Hepatocyte (in vitro differentiated cells): Measurements from ENCODE around the gene UBE2G1.

Experiments used
- CTCF ChIP-seq: fragments of 200-600 bp; sonication (generic); IDR thresholded peaks from 2 replicates; pipeline ENCODE4 v1.5.1; 2016; ENCODE audit warnings: antibody characterized with exemption, mild to moderate bottlenecking; ENCODE audit not compliant: poor library complexity
- EZH2 ChIP-seq: fragments of 200-600 bp; sonication (generic); IDR thresholded peaks from 2 replicates; pipeline ENCODE4 v1.6.1; 2016; ENCODE audit warnings: antibody characterized with exemption, mild to moderate bottlenecking, borderline replicate concordance
- EZH2phosphoT487 ChIP-seq: fragments of 200-600 bp; sonication (generic); IDR thresholded peaks from one replicate; pipeline ENCODE4 v1.6.1; 2018; ENCODE audit warnings: antibody characterized with exemption, mild to moderate bottlenecking, low read depth, moderate library complexity; ENCODE audit not compliant: unreplicated experiment, severe bottlenecking

- no peak for TF ChIP-seq CTCF
- no peak for TF ChIP-seq EZH2phosphoT487
- no peak for TF ChIP-seq EZH2
Measured at GRCh38 chr17:4407216-4407615, 40.7 kb upstream of the UBE2G1 start.
